Activated effector memory CD4-positive, alpha-beta T cell treated with anti-CD3 and anti-CD28 coated beads, Interleukin-2, amount 50 U/mL, for 16 hours (primary cell): ENCODE measurements around the gene CCDC74B.
"Not testable (repeated sequence)": the region's sequence is repeated elsewhere in the genome, so short reads cannot be mapped to it uniquely, and the experiment has no call there.

ENCODE experiments used
- DNase-seq: peaks from one replicate; pipeline ENCODE4 v3.0.0-alpha.2; 2020

Gene CCDC74B

GRCh38 chr2:130165293-130166016 lies 20.5 kb upstream of the CCDC74B start:
- DNase-seq = no peak

- no peak for DNase-seq
These were observed 18.1 kb upstream of the CCDC74B start for GRCh38 chr2:130162968-130163367.

GRCh38 chr2:130162486-130162885 lies 17.6 kb upstream of the CCDC74B start:
- DNase-seq = not testable (repeated sequence)

GRCh38 chr2:130160838-130161705 lies 16.2 kb upstream of the CCDC74B start:
- DNase-seq = not testable (repeated sequence)

GRCh38 chr2:130160131-130160530 lies 15.2 kb upstream of the CCDC74B start:
- DNase-seq = no peak

GRCh38 chr2:130159376-130159775 lies 14.5 kb upstream of the CCDC74B start:
- not testable (repeated sequence) for DNase-seq

- DNase-seq = no peak
These were observed 13.7 kb upstream of the CCDC74B start for GRCh38 chr2:130158631-130159030.

GRCh38 chr2:130157825-130158514 lies 13.1 kb upstream of the CCDC74B start:
- DNase-seq = not testable (repeated sequence)

- DNase-seq = not testable (repeated sequence)
These were observed 12.4 kb upstream of the CCDC74B start for GRCh38 chr2:130157354-130157753.

GRCh38 chr2:130156624-130157004 lies 11.7 kb upstream of the CCDC74B start:
- DNase-seq = no peak

GRCh38 chr2:130155956-130156623 lies 11.2 kb upstream of the CCDC74B start:
- DNase-seq = not testable (repeated sequence)

- DNase-seq = no peak
These were observed 10.2 kb upstream of the CCDC74B start for GRCh38 chr2:130154773-130155765.

- not testable (repeated sequence) for DNase-seq
These were observed 9.5 kb upstream of the CCDC74B start for GRCh38 chr2:130154423-130154770.

GRCh38 chr2:130153721-130154422 lies 9.0 kb upstream of the CCDC74B start:
- DNase-seq = not testable (repeated sequence)

GRCh38 chr2:130152816-130153595 lies 8.1 kb upstream of the CCDC74B start:
- DNase-seq = no peak

GRCh38 chr2:130152136-130152815 lies 7.4 kb upstream of the CCDC74B start:
- DNase-seq = not testable (repeated sequence)

GRCh38 chr2:130151145-130151512 lies 6.2 kb upstream of the CCDC74B start:
- DNase-seq = not testable (repeated sequence)

- peak; percentile 49 for DNase-seq
These were observed 5.6 kb upstream of the CCDC74B start for GRCh38 chr2:130150181-130151144.
